ENCODE results near the gene NLGN1. TPM values are rescaled to one million over a fixed set of nuclear protein-coding genes. Genes with fewer than 3 reads are reported as not detected.

The NLGN1 gene
- total RNA-seq, 4 donors from 2014 or later = 21.6 to 50.7 (median 30.4) TPM

GRCh38 chr3:173641696-173642095, 244.2 kb downstream of the NLGN1 start:
- H3K36me3 ChIP-seq = no peaks in the 10 kb centered on the region
- H3K9me3 ChIP-seq = no peaks in the 10 kb centered on the region
- H3K4me3 ChIP-seq = no peak overlapping the region
- TF ChIP-seq POLR2A (IDR thresholded peaks at IDR 0.05) (no peak), EP300 (IDR thresholded peaks at IDR 0.05) (no peak), CTCF (IDR thresholded peaks at IDR 0.05) (no peak)
- WGBS, 2 donors = 95 to 100% methylated on average over 1 of the region's 1 CpG
- no peak overlapping the region for H3K27ac ChIP-seq
- no peaks in the 10 kb centered on the region for H3K27me3 ChIP-seq
- H3K4me1 ChIP-seq = peaks cover 0 to 4% (median 0%) of the 10 kb centered on the region in 4 donors
- no peak for DNase-seq (ENCODE audit: low spot score in 2 of 2)

DNA sequence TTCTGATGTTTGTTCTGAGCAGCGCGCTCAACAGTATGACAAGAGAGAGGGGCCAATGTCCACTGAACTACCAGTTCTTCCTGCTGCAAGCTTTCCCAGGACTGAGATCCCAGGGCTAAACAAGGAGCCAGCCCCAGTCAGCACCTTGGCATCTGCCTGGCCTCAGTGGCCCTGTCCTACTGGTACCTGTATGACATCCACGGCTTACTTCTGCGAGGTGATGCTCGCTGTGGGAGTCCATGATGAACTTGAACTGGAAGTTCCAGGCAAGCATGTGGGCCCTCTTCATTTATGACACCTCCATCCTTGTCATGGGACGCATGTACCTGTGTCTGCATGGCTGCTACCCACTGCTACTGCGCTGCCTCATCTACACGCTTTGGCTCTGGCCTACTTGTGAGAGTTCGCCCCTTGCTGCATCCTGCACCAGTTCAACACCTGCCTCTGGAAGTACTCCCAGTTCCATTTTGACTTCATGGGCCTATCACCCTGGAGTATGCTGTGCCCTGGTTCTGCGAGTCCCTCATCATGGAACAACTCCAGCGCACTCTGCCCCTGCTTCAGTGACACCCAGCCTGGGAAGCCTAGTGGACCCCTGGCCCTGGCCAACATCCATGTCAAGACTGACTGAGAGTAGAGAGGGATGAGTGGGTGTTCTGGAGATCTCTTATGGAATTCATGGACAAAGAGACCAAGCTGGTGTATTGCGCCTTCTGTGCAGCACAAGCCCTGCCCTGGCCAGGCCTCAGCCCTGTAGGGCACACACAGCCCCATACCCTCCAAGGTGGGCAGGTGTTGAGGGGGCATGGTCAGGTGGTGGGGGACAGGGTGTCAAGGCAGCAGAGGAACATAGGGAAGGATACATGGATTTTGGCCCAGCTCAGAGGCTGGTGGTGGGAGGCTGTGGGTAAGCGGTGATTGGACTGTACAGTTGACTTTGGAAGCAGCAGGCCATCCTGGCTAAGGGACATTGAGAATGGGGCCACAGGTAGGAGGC, 246.8 kb downstream of the NLGN1 start:
- TF ChIP-seq EP300 (IDR thresholded peaks at IDR 0.05) (no peak), POLR2A (IDR thresholded peaks at IDR 0.05) (no peak), CTCF (IDR thresholded peaks at IDR 0.05) (no peak)
- 94 to 95% methylated on average over 13 of the region's 13 CpGs for WGBS, 2 donors
- Histone ChIP-seq H3K27me3 (no peaks in the 10 kb centered on the region), H3K27ac (no peak overlapping the region), H3K4me1 (no peaks in the 10 kb centered on the region), H3K9me3 (no peaks in the 10 kb centered on the region), H3K36me3 (no peaks in the 10 kb centered on the region), H3K4me3 (no peak overlapping the region)
- DNase-seq (ENCODE audit: low spot score in 2 of 2) = no peak

DNA sequence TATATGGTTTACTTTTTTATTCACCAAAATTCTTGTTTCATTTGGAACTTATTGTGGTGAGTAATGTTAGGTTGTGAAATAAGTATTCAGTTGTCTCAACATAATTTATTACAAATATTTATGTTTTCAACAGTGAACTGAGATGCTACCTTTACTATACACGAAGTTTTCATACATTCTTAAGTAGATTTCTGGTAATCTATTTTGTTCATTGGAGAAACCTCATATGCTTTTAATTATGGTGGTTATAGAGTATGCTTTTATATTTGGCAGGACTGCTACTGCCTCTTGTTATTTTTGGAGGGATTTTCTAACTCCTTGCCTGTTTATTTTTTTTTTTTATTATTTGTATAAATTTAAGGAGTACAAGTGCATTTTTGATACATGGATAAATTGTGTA, 253.1 kb downstream of the NLGN1 start:
- Histone ChIP-seq H3K4me1 (no peaks in the 10 kb centered on the region), H3K36me3 (no peaks in the 10 kb centered on the region), H3K27ac (no peak overlapping the region), H3K4me3 (no peak overlapping the region), H3K9me3 (peaks cover 0 to 4% (median 0%) of the 10 kb centered on the region in 4 donors), H3K27me3 (no peaks in the 10 kb centered on the region)
- 63% methylated on average over 1 of the region's 1 CpG for WGBS, 2 donors
- TF ChIP-seq EP300 (IDR thresholded peaks at IDR 0.05) (no peak), POLR2A (IDR thresholded peaks at IDR 0.05) (no peak), CTCF (IDR thresholded peaks at IDR 0.05) (no peak)
- DNase-seq (ENCODE audit: low spot score in 2 of 2) = no peak

DNA sequence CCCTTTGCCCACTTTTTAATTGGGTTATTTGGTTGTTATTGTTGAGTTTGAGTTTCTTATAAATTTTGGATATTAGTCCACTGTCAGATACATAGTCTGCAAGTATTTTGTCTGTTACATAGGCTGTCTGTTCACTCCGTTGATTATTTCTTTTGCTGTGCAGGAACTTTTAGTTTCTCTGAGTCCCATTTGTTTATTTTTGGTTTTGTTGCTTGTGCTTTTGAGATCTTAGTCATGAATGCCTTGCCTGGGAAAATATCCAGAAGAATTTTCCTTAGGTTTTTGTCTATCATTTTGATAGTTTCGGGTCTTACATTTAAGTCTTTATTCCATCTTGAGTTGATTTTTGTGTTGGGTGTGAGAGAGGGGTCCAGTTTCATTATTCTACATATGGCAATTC, 254.5 kb downstream of the NLGN1 start:
- TF ChIP-seq EP300 (IDR thresholded peaks at IDR 0.05) (no peak), POLR2A (IDR thresholded peaks at IDR 0.05) (no peak), CTCF (IDR thresholded peaks at IDR 0.05) (no peak)
- WGBS, 2 donors = 62 to 73% methylated on average over 2 of the region's 2 CpGs
- no peaks in the 10 kb centered on the region for H3K27me3 ChIP-seq
- H3K36me3 ChIP-seq = no peaks in the 10 kb centered on the region
- H3K9me3 ChIP-seq = peaks cover 0 to 4% (median 0%) of the 10 kb centered on the region in 4 donors
- no peak for DNase-seq (ENCODE audit: low spot score in 2 of 2)
- no peaks in the 10 kb centered on the region for H3K4me1 ChIP-seq
- no peak overlapping the region for H3K4me3 ChIP-seq
- H3K27ac ChIP-seq = no peak overlapping the region

DNA sequence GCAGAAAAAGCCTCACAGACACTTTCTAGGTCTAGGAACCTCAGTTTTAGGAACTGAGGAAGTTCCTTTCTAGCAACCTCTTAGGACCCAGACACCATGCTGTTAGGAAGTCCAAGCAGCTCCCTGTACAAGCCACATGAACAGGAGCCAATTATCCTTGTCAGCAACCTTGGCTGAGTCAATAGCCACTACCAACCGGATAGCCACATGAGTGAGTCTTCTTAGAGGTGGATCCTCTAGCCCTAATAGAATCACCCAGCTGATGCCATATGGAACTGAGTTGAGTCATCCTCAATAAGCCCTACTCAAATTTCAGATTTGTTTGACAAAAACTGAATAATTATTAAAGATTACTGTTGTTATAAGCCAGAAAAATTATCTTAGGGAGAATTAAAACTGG, 256.2 kb downstream of the NLGN1 start:
- H3K4me3 ChIP-seq = no peak overlapping the region
- WGBS, 2 donors = 92 to 100% methylated on average over 1 of the region's 1 CpG
- no peaks in the 10 kb centered on the region for H3K27me3 ChIP-seq
- DNase-seq (ENCODE audit: low spot score in 2 of 2) = no peak
- no peaks in the 10 kb centered on the region for H3K4me1 ChIP-seq
- H3K36me3 ChIP-seq = no peaks in the 10 kb centered on the region
- no peak overlapping the region for H3K27ac ChIP-seq
- TF ChIP-seq EP300 (IDR thresholded peaks at IDR 0.05) (no peak), CTCF (IDR thresholded peaks at IDR 0.05) (no peak)
- H3K9me3 ChIP-seq = peaks cover 0 to 4% (median 0%) of the 10 kb centered on the region in 4 donors
